ENCODE data around the gene ZNF423.

GRCh38 chr16:49620158-49620868 lies 235.6 kb downstream of the ZNF423 start:
- TF ChIP-seq CTCF (conservative IDR thresholded peaks at IDR 0.05 in 1 of 2, IDR thresholded peaks at IDR 0.05 in 1 of 2; ENCODE audit: extremely low read depth in 1 of 2, insufficient read depth in 1 of 2, low read depth in 1 of 2, low read length in 2 of 2): no peak
- no peak for TF ChIP-seq EZH2 (IDR thresholded peaks at IDR 0.05; ENCODE audit: borderline replicate concordance, low read length)
